Bronchial epithelial cell (primary cell): ENCODE data around the gene CALB2. TPM values are rescaled to one million over a fixed set of nuclear protein-coding genes. Genes with fewer than 3 reads are reported as not detected.
"Not testable (repeated sequence)": the region's sequence is repeated elsewhere in the genome, so short reads cannot be mapped to it uniquely, and the experiment has no call there.

Experiments
- DNase-seq: peaks from one replicate; pipeline ENCODE4 v3.0.0-alpha.2; 2010; ENCODE audit warnings: low read depth
- FAIRE-seq: peaks from 2 replicates; lab custom pipeline; 2011; peaks lifted over from hg19 to GRCh38; lab: Jason Lieb, UNC
- H3K27me3 ChIP-seq: 2 replicates; pipeline ENCODE4 v1.5.1; 2011; ENCODE audit warnings: low read length; ENCODE audit not compliant: control insufficient read depth, insufficient read depth
- H3K36me3 ChIP-seq: 2 replicates; pipeline ENCODE4 v1.5.1; 2011; ENCODE audit warnings: low read length; ENCODE audit not compliant: control insufficient read depth, insufficient read depth
- H3K4me3 ChIP-seq: 2 replicates; pipeline ENCODE4 v1.5.1; 2011; ENCODE audit warnings: mild to moderate bottlenecking, low read depth, low read length, control low read depth
- total RNA-seq: library from RNA; depleted of rRNA; stranded (reverse); fragments of >200 nt; gene quantifications from 2 replicates; pipeline ENCODE4 v1.2.1, GENCODE V29; 2014
- TF ChIP-seq, protein P1 (sequence below): IDR thresholded peaks from 2 replicates; pipeline ENCODE4 v1.5.1; 2011; ENCODE audit warnings: mild to moderate bottlenecking, moderate library complexity, low read length, control low read depth, inconsistent platforms; ENCODE audit not compliant: insufficient read depth, severe bottlenecking

The CALB2 gene
- total RNA-seq, 1 donor from 2014 or later = 0.26 TPM

DNA sequence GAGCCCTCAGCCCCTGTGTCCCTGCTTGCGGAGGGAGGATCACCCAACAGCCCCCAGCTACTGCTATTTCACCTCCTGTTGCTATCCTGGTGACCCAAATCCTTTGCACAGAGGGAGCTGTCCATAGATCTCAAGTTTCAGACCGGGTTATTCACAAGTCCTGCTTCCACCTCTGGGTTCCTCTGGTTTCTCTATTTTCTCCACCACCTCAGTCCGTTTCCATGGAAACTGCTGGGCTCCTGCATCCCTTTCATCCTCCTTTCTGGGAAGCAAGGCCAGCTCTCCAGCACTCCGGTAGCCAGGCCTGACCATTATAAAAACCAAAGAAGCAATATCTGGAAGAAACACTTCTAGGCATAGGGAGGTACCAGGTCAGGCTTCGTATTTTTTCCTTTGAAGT lies 4.8 kb upstream of the CALB2 start:
- H3K4me3 ChIP-seq = no peak overlapping the region
- TF ChIP-seq, protein P1, sequence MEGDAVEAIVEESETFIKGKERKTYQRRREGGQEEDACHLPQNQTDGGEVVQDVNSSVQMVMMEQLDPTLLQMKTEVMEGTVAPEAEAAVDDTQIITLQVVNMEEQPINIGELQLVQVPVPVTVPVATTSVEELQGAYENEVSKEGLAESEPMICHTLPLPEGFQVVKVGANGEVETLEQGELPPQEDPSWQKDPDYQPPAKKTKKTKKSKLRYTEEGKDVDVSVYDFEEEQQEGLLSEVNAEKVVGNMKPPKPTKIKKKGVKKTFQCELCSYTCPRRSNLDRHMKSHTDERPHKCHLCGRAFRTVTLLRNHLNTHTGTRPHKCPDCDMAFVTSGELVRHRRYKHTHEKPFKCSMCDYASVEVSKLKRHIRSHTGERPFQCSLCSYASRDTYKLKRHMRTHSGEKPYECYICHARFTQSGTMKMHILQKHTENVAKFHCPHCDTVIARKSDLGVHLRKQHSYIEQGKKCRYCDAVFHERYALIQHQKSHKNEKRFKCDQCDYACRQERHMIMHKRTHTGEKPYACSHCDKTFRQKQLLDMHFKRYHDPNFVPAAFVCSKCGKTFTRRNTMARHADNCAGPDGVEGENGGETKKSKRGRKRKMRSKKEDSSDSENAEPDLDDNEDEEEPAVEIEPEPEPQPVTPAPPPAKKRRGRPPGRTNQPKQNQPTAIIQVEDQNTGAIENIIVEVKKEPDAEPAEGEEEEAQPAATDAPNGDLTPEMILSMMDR = no peak
- no peaks in the 10 kb centered on the region for H3K27me3 ChIP-seq
- FAIRE-seq (no peak), DNase-seq (no peak)
- no peaks in the 10 kb centered on the region for H3K36me3 ChIP-seq

DNA sequence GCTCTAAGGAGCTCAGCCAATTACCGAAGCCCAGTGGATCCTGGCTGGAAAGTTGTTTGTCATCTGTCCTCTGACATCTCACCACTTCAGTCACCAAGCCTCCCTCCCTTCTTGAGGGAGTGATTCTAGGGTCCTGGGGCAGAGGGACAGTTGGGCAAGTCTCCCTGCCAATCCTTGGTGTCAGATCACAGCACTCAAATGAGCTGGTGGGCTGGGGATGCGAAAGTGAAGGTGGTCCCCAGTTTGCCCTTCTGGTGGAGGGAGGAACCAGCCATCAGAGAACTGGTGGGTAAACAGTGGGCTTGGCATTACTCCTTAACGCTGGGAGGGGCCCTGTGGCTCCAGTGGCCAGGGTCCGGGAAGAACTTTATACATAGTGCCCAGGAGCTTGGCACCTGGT lies 4.4 kb upstream of the CALB2 start:
- TF ChIP-seq, protein P1 = no peak
- no peaks in the 10 kb centered on the region for H3K36me3 ChIP-seq
- no peaks in the 10 kb centered on the region for H3K27me3 ChIP-seq
- DNase-seq (no peak), FAIRE-seq (no peak)
- no peak overlapping the region for H3K4me3 ChIP-seq

DNA sequence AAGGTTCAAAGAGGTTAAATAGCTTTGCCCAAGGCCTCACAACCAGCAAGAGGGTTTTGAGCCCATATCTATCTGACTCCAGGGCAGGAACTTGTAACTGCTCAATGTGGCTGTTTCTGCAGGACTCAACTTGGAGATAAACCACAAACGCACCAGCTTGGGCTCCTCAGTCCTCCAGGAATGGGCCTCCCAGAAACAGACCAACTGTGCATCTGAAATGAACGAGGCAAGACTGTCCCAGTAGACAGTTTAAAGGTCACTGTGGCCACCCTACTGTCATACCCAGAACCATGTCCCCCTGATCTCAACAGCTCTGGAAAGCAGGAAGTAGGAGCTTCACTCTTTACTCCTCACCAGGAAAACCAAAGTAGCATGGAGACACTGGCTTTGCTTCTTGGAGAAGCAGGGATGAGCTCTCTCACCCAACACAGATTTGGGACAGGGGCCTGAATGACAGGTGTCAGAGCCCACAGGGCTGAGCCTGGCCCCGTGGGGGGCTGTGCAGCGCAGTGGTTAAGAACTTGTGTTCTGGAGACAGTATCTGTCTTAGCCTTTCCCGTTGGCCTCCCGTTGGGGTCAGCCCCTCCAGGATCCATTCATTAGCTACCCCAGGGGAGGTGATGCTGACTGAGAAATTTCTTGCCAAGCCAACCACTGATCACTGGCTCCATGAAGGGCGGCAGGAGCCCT lies 2.3 kb upstream of the CALB2 start:
- Histone ChIP-seq H3K4me3 (no peak overlapping the region), H3K36me3 (no peaks in the 10 kb centered on the region), H3K27me3 (no peaks in the 10 kb centered on the region)
- DNase-seq (no peak), FAIRE-seq (no peak)
- TF ChIP-seq, protein P1 = no peak

DNA sequence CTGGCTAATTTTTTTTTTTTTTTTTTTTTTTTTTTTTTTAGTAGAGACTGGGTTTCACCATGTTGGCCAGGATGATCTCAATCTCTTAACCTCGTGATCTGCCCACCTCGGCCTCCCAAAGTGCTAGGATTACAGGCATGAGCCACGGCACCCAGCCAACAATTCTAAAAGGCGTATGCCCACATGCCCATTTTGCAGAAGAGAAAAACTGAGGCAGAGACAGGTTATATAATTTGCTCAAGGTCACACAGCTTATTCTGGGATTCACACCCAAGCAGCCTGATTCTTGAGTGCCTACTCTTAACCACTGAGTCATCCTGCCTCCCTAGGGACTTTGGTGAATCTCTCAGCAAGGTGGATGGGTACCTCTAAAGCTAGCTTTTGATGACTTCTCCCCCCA lies 1.6 kb upstream of the CALB2 start:
- H3K27me3 ChIP-seq, H3K4me3 ChIP-seq, H3K36me3 ChIP-seq, DNase-seq, FAIRE-seq: not testable (repeated sequence)

DNA sequence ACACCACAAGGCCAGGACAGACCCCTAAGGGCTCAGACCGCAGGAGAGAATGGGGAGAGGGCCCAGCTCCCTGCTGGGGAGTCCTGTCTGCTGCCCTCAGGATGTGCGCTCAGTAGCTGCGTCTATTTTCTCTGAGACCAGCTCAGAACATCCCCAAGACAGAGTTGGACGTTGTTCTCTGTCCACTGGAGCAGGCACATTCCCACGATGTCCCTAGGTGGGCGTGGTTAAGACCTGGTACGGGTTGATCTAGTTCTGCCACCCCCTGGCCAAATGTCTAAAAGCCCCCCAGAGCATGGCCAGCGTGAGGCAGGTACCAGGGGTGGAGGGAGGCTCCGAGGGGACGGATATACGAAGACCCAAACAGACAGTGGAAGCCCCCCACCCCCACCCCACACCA lies 842 bp upstream of the CALB2 start:
- no peak overlapping the region for H3K4me3 ChIP-seq
- DNase-seq (no peak), FAIRE-seq (no peak)
- TF ChIP-seq, protein P1 = no peak
- no peaks in the 10 kb centered on the region for H3K36me3 ChIP-seq
- no peaks in the 10 kb centered on the region for H3K27me3 ChIP-seq

DNA sequence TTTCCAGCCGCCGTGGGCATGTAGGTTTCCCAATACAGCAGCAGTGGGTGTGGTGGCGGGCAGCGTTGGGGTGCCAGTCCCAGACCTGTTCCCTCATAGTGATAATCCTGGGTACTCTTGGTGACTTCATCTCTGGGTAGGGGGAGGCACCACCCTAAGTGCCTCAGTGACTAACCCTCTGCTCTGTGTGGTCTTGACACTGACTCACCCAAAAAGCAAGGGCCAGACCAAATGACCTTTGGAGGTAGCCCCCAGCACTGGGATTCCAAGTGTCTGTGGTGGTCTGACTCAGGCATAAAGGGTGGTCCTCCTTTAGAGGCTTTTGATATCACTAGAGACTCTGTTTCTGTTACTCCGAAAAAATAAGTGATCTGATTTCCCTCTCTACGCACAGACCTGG lies 908 bp downstream of the CALB2 start:
- FAIRE-seq = no peak
- TF ChIP-seq, protein P1 = no peak
- Histone ChIP-seq H3K27me3 (no peaks in the 10 kb centered on the region), H3K4me3 (no peak overlapping the region), H3K36me3 (no peaks in the 10 kb centered on the region)
- DNase-seq = no peak
